ENCODE measurements around the gene ARHGEF10L.
"Not testable (repeated sequence)": the region's sequence is repeated elsewhere in the genome, so short reads cannot be mapped to it uniquely, and the experiment has no call there.

The ARHGEF10L gene

DNA sequence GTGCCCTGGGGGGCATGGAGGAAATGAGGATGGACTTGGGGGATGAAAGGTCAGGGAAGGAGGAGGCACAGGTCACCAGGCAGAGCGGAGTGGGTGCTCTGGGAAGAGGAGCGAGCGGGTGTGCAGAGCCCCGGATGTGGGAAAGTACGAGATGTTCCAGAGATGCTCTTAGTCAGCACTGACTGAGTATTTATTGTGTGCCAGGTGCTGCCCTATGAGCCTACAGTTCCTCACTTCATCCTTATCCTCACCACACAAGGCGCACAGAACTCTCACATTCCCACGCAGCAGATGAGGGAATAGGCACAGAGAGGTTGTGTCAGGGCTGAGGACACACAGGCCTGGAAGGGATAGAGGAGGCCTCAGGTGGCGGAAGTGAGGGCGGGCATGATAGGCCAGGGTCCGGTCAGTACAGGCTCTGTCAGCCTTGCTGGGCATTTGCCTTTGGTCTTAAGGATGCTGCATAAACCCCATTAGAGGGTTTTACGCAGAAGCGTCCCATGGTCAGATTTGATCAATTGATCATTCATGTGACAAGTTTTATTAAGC lies 77.3 kb downstream of the ARHGEF10L start:
- Histone ChIP-seq H3K4me1 (ENCODE audit: control insufficient read depth, insufficient read depth, low read length) (no peaks in the 10 kb centered on the region), H3K4me3 (ENCODE audit: low read length) (no peak overlapping the region), H3K27me3 (ENCODE audit: control insufficient read depth, insufficient read depth, low read length) (no peaks in the 10 kb centered on the region), H3K9ac (ENCODE audit: low read length) (no peak overlapping the region), H3K36me3 (ENCODE audit: control insufficient read depth, insufficient read depth, low read length) (peaks cover 5% of the 10 kb centered on the region), H3K9me3 (ENCODE audit: control insufficient read depth, low read length) (no peaks in the 10 kb centered on the region)

DNA sequence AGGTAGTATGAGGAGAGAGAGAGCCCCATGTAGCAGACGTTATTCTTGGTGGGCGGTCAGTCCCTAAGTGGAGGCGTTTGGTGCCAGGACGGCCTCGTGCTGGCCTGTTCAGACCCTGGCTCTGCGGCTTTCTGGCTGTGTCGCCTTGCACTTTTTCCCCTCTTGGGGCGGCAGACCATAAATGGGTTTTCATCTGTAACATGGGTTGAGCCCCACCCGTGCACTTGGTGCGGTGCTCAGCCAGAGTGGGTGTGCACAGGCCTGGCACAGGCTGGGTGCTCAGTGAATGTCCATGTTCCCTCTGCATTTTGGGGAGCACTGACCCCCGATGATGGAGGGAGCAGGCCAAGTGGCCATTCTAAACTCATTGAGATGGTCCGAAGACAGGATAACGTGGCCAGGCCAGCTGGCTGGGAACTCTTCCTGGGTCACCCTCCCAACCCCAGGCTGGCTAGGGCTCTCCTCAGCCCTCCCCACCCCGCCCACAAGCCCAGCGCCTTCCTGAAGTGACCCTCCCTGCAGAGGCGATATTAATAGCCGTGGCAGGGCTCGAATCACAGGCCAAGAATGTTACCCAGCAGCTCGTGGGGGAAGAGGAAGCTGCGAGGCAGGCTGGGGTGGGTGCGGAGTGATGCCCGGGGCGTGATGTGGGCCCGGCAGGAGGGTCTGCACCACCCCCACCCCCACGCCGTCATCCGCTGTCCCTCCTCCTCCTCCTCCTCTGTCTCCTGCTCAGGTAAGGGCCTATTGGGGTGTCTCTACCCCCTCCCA lies 78.5 kb downstream of the ARHGEF10L start:
- H3K36me3 ChIP-seq (ENCODE audit: control insufficient read depth, insufficient read depth, low read length): peaks cover 5% of the 10 kb centered on the region
- no peaks in the 10 kb centered on the region for H3K4me1 ChIP-seq (ENCODE audit: control insufficient read depth, insufficient read depth, low read length)
- no peak overlapping the region for H3K4me3 ChIP-seq (ENCODE audit: low read length)
- H3K9me3 ChIP-seq (ENCODE audit: control insufficient read depth, low read length): no peaks in the 10 kb centered on the region
- no peaks in the 10 kb centered on the region for H3K27me3 ChIP-seq (ENCODE audit: control insufficient read depth, insufficient read depth, low read length)
- no peak overlapping the region for H3K9ac ChIP-seq (ENCODE audit: low read length)

DNA sequence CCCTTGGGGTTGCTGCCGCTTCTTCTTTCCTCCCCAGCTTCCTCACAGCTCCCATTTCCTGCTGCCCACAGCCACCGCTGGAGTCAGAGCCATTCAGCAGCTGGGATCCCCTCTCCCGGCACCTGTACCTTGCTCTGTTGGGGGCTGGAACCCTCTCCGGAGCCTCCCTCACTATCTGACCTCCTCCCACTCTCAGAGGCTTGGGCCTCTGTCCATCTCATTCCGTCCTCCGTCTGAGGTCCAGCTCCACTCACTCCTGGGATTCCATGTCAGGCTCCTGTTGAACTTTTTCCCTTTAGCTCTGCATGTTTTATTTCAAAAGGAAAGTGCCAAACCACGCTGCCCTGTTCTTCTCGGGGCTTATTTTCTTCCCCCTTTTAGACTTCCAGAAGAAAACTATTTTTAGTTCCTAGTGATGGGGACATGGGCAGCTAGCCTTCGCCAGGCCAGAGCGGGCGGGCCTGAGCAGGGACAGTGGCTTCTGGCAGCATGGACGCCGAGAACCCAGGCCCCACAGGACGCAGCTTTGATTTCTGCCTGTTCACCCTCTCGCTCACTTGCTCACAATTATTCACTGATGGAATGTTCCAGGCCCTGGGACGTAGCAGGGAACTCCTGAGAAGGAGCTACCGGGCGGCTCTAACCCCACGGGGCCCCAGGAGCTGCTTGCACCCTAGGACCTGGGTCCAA lies 79.2 kb downstream of the ARHGEF10L start:
- no peaks in the 10 kb centered on the region for H3K4me1 ChIP-seq (ENCODE audit: control insufficient read depth, insufficient read depth, low read length)
- H3K27me3 ChIP-seq (ENCODE audit: control insufficient read depth, insufficient read depth, low read length): no peaks in the 10 kb centered on the region
- no peak overlapping the region for H3K4me3 ChIP-seq (ENCODE audit: low read length)
- no peaks in the 10 kb centered on the region for H3K9me3 ChIP-seq (ENCODE audit: control insufficient read depth, low read length)
- H3K9ac ChIP-seq (ENCODE audit: low read length): no peak overlapping the region
- H3K36me3 ChIP-seq (ENCODE audit: control insufficient read depth, insufficient read depth, low read length): peaks cover 1% of the 10 kb centered on the region

DNA sequence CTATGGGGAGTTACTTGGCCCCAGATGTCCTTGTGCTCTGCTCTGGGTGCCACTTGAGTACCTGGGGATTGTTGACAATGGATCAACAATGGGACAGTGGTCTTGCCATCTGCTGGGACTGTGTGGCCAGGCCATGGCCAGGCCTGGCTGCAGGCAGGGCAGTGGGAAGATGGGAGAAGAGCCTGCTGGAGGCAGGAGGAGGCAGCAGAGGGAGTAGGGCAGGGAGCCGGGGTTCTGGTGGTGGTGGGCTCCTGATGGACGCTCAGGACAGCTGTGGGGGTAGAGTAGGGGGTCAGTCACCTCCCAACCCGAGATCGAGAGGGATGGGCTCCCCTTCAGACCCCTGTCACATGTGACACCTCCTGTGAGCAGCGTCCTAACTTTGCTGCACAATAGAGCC lies 81.0 kb downstream of the ARHGEF10L start:
- Histone ChIP-seq H3K27me3 (ENCODE audit: control insufficient read depth, insufficient read depth, low read length) (no peaks in the 10 kb centered on the region), H3K4me3 (ENCODE audit: low read length) (no peak overlapping the region), H3K36me3 (ENCODE audit: control insufficient read depth, insufficient read depth, low read length) (no peaks in the 10 kb centered on the region), H3K9me3 (ENCODE audit: control insufficient read depth, low read length) (no peaks in the 10 kb centered on the region), H3K9ac (ENCODE audit: low read length) (no peak overlapping the region), H3K4me1 (ENCODE audit: control insufficient read depth, insufficient read depth, low read length) (peaks cover 7% of the 10 kb centered on the region)

DNA sequence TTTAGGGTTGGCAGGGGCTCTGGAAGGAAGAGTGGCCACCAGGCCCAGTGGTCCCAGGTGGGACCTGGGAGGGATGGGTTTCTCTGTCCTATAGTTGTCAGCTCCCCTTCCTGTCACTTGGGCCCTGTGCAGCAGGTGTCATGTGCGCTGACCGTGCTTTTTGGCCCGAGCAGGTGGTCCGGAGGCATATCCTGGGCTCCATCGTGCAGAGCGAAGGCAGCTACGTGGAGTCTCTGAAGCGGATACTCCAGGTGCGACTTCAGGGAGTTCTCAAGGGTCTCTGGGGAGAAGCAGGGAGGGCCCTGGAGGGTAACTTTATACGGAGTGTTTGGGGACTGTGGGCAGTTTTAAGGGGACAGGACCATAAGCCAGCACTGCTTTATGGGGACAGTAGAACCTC lies 82.2 kb downstream of the ARHGEF10L start:
- H3K9ac ChIP-seq (ENCODE audit: low read length): no peak overlapping the region
- no peak overlapping the region for H3K4me3 ChIP-seq (ENCODE audit: low read length)
- H3K36me3 ChIP-seq (ENCODE audit: control insufficient read depth, insufficient read depth, low read length): no peaks in the 10 kb centered on the region
- H3K27me3 ChIP-seq (ENCODE audit: control insufficient read depth, insufficient read depth, low read length): no peaks in the 10 kb centered on the region
- H3K4me1 ChIP-seq (ENCODE audit: control insufficient read depth, insufficient read depth, low read length): peaks cover 7% of the 10 kb centered on the region
- no peaks in the 10 kb centered on the region for H3K9me3 ChIP-seq (ENCODE audit: control insufficient read depth, low read length)

DNA sequence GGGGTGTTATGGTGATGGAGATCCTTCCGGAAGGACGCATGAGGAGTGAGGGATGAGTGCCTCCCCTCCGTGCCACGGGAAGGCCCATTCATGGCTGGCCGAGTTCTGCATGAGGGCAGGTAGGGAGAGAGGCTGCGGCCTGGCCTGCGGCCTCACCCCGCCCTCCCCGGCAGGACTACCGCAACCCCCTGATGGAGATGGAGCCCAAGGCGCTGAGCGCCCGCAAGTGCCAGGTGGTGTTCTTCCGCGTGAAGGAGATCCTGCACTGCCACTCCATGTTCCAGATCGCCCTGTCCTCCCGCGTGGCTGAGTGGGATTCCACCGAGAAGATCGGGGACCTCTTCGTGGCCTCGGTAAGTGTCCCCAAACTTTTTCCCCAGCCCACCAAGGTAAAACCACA lies 83.3 kb downstream of the ARHGEF10L start:
- Histone ChIP-seq H3K27me3 (ENCODE audit: control insufficient read depth, insufficient read depth, low read length) (no peaks in the 10 kb centered on the region), H3K9ac (ENCODE audit: low read length) (no peak overlapping the region), H3K9me3 (ENCODE audit: control insufficient read depth, low read length) (no peaks in the 10 kb centered on the region), H3K36me3 (ENCODE audit: control insufficient read depth, insufficient read depth, low read length) (peaks cover 10% of the 10 kb centered on the region), H3K4me3 (ENCODE audit: low read length) (no peak overlapping the region), H3K4me1 (ENCODE audit: control insufficient read depth, insufficient read depth, low read length) (peaks cover 7% of the 10 kb centered on the region)

DNA sequence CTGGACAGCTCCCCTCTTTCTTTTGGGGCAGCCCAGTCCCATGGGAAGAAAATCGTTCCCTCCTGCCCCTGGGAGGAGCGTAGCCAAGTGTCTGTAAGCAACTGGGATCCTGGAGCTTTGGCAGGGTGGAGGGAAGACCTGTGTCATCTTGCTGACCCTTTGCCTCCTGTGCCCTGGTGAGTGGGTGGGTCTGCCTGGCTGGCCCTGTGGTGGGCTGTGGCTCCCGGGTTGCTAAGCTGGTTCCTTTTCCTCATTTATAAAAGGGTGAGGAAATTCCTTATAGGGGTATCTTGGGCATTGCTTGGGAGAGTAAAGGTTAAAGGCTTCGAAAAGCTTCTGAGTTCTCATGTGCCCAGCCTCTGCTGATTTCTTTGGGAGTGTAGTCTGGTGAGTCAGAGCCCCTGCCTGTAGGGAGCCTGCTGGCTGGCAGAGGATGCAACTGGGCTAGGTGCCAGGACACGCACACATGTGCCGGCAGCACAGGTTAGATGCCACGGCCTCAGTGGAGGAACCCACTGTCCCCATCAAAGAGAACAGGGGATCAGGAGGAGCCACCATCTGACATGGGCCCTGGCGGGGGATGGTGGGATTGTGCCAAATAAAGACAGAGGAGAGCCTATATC lies 85.2 kb downstream of the ARHGEF10L start:
- H3K4me3 ChIP-seq (ENCODE audit: low read length): no peak overlapping the region
- H3K9me3 ChIP-seq (ENCODE audit: control insufficient read depth, low read length): no peaks in the 10 kb centered on the region
- H3K27me3 ChIP-seq (ENCODE audit: control insufficient read depth, insufficient read depth, low read length): no peaks in the 10 kb centered on the region
- H3K4me1 ChIP-seq (ENCODE audit: control insufficient read depth, insufficient read depth, low read length): peaks cover 7% of the 10 kb centered on the region
- peaks cover 10% of the 10 kb centered on the region for H3K36me3 ChIP-seq (ENCODE audit: control insufficient read depth, insufficient read depth, low read length)
- H3K9ac ChIP-seq (ENCODE audit: low read length): no peak overlapping the region

DNA sequence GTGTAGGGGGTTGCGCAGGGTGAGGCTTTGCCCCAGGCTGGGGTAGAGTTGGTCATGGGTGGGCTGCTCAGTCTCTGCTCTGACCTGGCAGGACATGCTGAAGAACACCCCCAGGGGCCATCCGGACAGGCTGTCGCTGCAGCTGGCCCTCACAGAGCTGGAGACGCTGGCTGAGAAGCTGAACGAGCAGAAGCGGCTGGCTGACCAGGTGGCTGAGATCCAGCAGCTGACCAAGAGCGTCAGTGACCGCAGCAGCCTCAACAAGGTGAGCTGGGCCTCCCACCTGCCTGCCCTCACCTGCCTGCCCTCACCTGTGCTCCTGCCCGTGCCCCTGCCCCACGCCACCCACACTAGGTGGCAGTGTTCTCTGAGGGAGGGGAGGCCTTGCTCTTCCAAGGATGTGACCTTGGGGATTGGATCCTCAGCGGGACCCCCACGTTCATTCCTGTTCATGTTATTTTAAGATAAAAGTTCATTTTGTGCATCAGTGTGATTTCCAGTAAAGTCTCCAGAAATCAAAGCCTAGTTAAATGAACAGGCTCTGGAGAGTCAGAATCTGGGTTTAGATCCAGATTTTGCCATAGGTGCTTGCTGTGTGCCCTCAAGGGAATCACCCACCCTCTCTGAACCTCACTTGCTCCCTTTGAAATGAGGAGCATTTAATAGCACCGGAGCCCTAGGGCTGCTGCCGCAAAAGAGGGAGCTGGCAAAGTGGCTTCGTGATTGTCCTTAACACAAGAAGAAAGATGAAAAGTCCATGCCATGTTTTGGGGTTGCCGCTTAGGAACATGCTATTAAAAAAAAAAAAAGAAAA lies 87.9 kb downstream of the ARHGEF10L start:
- Histone ChIP-seq H3K4me3 (ENCODE audit: low read length) (no peak overlapping the region), H3K27me3 (ENCODE audit: control insufficient read depth, insufficient read depth, low read length) (no peaks in the 10 kb centered on the region), H3K36me3 (ENCODE audit: control insufficient read depth, insufficient read depth, low read length) (peaks cover 15% of the 10 kb centered on the region), H3K4me1 (ENCODE audit: control insufficient read depth, insufficient read depth, low read length) (peaks cover 7% of the 10 kb centered on the region), H3K9me3 (ENCODE audit: control insufficient read depth, low read length) (no peaks in the 10 kb centered on the region), H3K9ac (ENCODE audit: low read length) (no peak overlapping the region)

DNA sequence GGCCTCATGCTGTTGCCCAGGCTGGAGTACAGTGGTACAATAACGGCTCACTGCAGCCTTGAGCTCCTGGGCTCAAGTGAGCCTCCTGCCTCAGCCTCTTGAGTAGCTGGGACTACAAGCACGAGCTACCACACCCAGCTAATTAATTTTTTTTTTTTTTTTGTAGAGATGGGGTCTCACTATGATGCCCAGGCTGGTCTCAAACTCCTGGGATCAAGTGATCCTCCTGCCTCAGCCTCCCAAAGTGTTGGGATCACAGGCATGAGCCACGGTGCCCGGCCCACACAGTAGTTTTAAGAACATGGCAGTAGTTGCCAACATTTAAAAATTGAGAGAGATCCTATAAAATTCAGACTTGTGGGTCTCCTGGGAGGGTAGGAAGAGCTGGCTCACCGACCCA lies 89.5 kb downstream of the ARHGEF10L start:
- not testable (repeated sequence) for H3K4me3 ChIP-seq (ENCODE audit: low read length); H3K9me3 ChIP-seq (ENCODE audit: control insufficient read depth, low read length); H3K4me1 ChIP-seq (ENCODE audit: control insufficient read depth, insufficient read depth, low read length); H3K27me3 ChIP-seq (ENCODE audit: control insufficient read depth, insufficient read depth, low read length); H3K9ac ChIP-seq (ENCODE audit: low read length)
- H3K36me3 ChIP-seq (ENCODE audit: control insufficient read depth, insufficient read depth, low read length): peaks cover 15% of the 10 kb centered on the region

DNA sequence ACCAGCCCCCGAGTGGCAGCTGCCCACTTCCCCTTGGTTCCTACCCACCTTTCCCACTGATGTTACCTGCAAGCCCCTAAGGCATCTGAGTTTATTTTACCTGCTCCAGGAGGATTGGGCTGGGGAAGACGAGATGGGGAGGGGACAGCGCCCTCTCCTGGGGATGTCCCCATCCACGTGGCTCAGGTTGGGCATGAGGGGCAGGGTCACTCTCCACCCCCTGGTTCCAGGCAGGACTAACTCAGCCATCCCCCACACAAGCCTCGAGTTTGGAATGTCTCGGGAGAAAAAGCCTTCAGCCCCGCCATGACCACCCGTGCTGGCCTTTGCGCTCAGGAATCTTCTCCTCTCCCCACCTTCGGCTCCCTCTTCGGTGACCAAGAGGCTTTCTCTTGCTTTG lies 90.0 kb downstream of the ARHGEF10L start:
- Histone ChIP-seq H3K9ac (ENCODE audit: low read length) (no peak overlapping the region), H3K27me3 (ENCODE audit: control insufficient read depth, insufficient read depth, low read length) (no peaks in the 10 kb centered on the region), H3K9me3 (ENCODE audit: control insufficient read depth, low read length) (no peaks in the 10 kb centered on the region), H3K4me3 (ENCODE audit: low read length) (no peak overlapping the region), H3K36me3 (ENCODE audit: control insufficient read depth, insufficient read depth, low read length) (peaks cover 15% of the 10 kb centered on the region), H3K4me1 (ENCODE audit: control insufficient read depth, insufficient read depth, low read length) (peaks cover 4% of the 10 kb centered on the region)

DNA sequence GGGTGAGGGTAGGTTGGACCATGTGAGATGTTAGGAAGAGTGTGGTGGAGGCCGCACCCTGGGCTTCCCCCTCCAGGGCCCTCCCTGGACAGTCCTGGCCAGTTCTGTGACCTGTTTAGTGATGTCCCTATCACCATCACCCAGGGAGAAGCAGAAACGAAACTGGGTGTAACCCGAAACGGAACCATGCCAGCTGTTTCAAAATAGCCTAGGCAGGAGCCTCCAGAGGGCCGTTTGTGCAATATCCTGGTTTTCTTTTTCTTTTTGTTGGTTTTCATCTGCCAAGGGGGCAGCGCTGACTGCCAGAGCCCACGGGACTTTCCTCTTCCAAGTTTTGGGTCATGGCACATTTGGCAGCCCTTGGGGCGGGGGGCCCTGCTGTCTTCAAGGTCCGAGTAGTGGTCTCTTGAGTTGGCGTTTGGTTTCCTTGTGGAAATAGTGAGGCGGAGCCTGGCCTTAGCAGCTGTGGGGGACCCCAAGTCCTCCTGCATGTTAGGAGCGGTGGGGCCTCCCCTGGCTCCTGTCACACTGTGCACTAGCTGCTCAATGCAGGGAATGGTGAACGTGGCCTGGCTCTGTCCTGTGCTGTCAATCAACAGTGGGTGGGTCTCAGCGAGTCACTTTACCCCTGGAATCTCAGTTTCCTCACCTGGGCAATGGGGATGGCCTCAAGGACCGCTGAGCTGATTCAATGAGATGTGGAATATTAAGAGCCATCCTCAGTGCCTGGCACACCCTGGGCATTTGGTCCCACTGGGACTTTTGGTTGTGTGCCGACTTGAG lies 90.7 kb downstream of the ARHGEF10L start:
- Histone ChIP-seq H3K36me3 (ENCODE audit: control insufficient read depth, insufficient read depth, low read length) (peaks cover 15% of the 10 kb centered on the region), H3K9ac (ENCODE audit: low read length) (no peak overlapping the region), H3K27me3 (ENCODE audit: control insufficient read depth, insufficient read depth, low read length) (no peaks in the 10 kb centered on the region), H3K4me1 (ENCODE audit: control insufficient read depth, insufficient read depth, low read length) (no peaks in the 10 kb centered on the region), H3K4me3 (ENCODE audit: low read length) (no peak overlapping the region), H3K9me3 (ENCODE audit: control insufficient read depth, low read length) (no peaks in the 10 kb centered on the region)
